WTC11 (cell line): Measurements from ENCODE around the gene CEP126. TPM values are rescaled to one million over a fixed set of nuclear protein-coding genes. Genes with fewer than 3 reads are reported as not detected.

ENCODE experiments used
- ATAC-seq: fragments of 200-7000 bp; cut with Tn5 transposase; 2 replicates; pipeline ENCODE4 v1.10.0; 2021; ENCODE audit warnings: mild to moderate bottlenecking, moderate library complexity
- CTCF ChIA-PET: fragments of 300-600 bp; sonication (Branson Sonifier 250); formaldehyde crosslinking; loops from one replicate; lab custom pipeline; 2021; ENCODE audit warnings: antibody characterized with exemption; lab: Charles Lee
- POLR2A ChIA-PET: fragments of 350-600 bp; sonication (Branson Sonifier 250); formaldehyde crosslinking; loops from one replicate; lab custom pipeline; 2021; ENCODE audit warnings: antibody characterized with exemption; lab: Charles Lee
- DNase-seq: peaks from one replicate; pipeline ENCODE4 v3.0.0; 2021; ENCODE audit warnings: low spot score
- H3K27ac Mint-ChIP-seq: 2 replicates; pipeline ENCODE4 v1.8.0; 2021; ENCODE audit warnings: mixed read lengths
- H3K27me3 Mint-ChIP-seq: 2 replicates; pipeline ENCODE4 v1.8.0; 2021; ENCODE audit warnings: low read depth, mild to moderate bottlenecking, moderate library complexity, mixed read lengths
- H3K36me3 Mint-ChIP-seq: 2 replicates; pipeline ENCODE4 v1.8.0; 2021; ENCODE audit warnings: mixed read lengths
- H3K4me1 Mint-ChIP-seq: 2 replicates; pipeline ENCODE4 v1.8.0; 2022; ENCODE audit warnings: mixed read lengths
- H3K4me3 Mint-ChIP-seq: 2 replicates; pipeline ENCODE4 v1.8.0; 2021; ENCODE audit warnings: mild to moderate bottlenecking, moderate library complexity, mixed read lengths
- H3K9me3 Mint-ChIP-seq: 2 replicates; pipeline ENCODE4 v1.8.0; 2021; ENCODE audit warnings: mixed read lengths
- ATF1 ChIP-seq: sonication (generic); formaldehyde crosslinking; IDR thresholded peaks from 2 replicates; pipeline ENCODE4 v1.8.1; 2023; ENCODE audit warnings: mild to moderate bottlenecking, moderate library complexity, missing genetic modification reagents
- ATF3 ChIP-seq: sonication (generic); formaldehyde crosslinking; conservative IDR thresholded peaks from 2 replicates; pipeline ENCODE4 v1.8.1; 2022; ENCODE audit warnings: mild to moderate bottlenecking, missing genetic modification reagents
- CDX4 ChIP-seq: fragments of 250-450 bp; sonication (Bioruptor Pico); IDR thresholded peaks from 2 replicates; pipeline ENCODE4 v1.9.0; 2021; ENCODE audit warnings: moderate library complexity, mild to moderate bottlenecking, inconsistent platforms, borderline replicate concordance
- ESRRA ChIP-seq: sonication (generic); formaldehyde crosslinking; IDR thresholded peaks from 2 replicates; pipeline ENCODE4 v1.8.1; 2022; ENCODE audit warnings: mild to moderate bottlenecking, missing genetic modification reagents, borderline replicate concordance
- GABPB1 ChIP-seq: sonication (generic); formaldehyde crosslinking; IDR thresholded peaks from 2 replicates; pipeline ENCODE4 v1.8.1; 2023; ENCODE audit warnings: mild to moderate bottlenecking, missing genetic modification reagents
- JUN ChIP-seq: sonication (generic); formaldehyde crosslinking; IDR thresholded peaks from 2 replicates; pipeline ENCODE4 v1.8.0; 2023; ENCODE audit warnings: mild to moderate bottlenecking, missing genetic modification reagents
- NFE2L1 ChIP-seq: sonication (generic); formaldehyde crosslinking; IDR thresholded peaks from 2 replicates; pipeline ENCODE4 v1.8.1; 2023; ENCODE audit warnings: missing genetic modification reagents
- NFYB ChIP-seq: sonication (generic); formaldehyde crosslinking; conservative IDR thresholded peaks from 2 replicates; pipeline ENCODE4 v1.8.0; 2022; ENCODE audit warnings: low read depth, missing genetic modification reagents
- RORB ChIP-seq: fragments of 250-450 bp; sonication (Bioruptor Pico); IDR thresholded peaks from 2 replicates; pipeline ENCODE4 v1.9.0; 2021; ENCODE audit warnings: mild to moderate bottlenecking
- TEAD1 ChIP-seq: sonication (generic); formaldehyde crosslinking; IDR thresholded peaks from 2 replicates; pipeline ENCODE4 v1.8.0; 2022; ENCODE audit warnings: mild to moderate bottlenecking, missing genetic modification reagents
- ZNF138 ChIP-seq: sonication (generic); formaldehyde crosslinking; conservative IDR thresholded peaks from 2 replicates; pipeline ENCODE4 v1.8.1; 2022; ENCODE audit warnings: mild to moderate bottlenecking, moderate library complexity, missing genetic modification reagents
- ZNF232 ChIP-seq: sonication (generic); formaldehyde crosslinking; IDR thresholded peaks from 2 replicates; pipeline ENCODE4 v1.8.0; 2022; ENCODE audit warnings: mild to moderate bottlenecking, missing genetic modification reagents
- ZNF263 ChIP-seq: sonication (generic); formaldehyde crosslinking; IDR thresholded peaks from 2 replicates; pipeline ENCODE4 v1.8.1; 2022; ENCODE audit warnings: low read depth, mild to moderate bottlenecking, moderate library complexity, missing genetic modification reagents
- ZNF317 ChIP-seq: sonication (generic); formaldehyde crosslinking; IDR thresholded peaks from 2 replicates; pipeline ENCODE4 v1.8.1; 2023; ENCODE audit warnings: low read depth, mild to moderate bottlenecking, moderate library complexity, missing genetic modification reagents, borderline replicate concordance
- ZNF396 ChIP-seq: fragments of 250-450 bp; sonication (Bioruptor Pico); IDR thresholded peaks from 2 replicates; pipeline ENCODE4 v1.8.0; 2021; ENCODE audit warnings: mild to moderate bottlenecking, moderate library complexity, borderline replicate concordance
- ZNF512 ChIP-seq: sonication (generic); formaldehyde crosslinking; IDR thresholded peaks from 2 replicates; pipeline ENCODE4 v1.8.1; 2022; ENCODE audit warnings: missing genetic modification reagents, borderline replicate concordance
- total RNA-seq: library from RNA; stranded (reverse); gene quantifications from 3 replicates; pipeline ENCODE4 v1.2.3, GENCODE V29; 2021
- TF ChIP-seq, protein P1 (sequence below): sonication (generic); formaldehyde crosslinking; conservative IDR thresholded peaks from 2 replicates; pipeline ENCODE4 v1.8.1; 2023; ENCODE audit warnings: mild to moderate bottlenecking, low read depth, missing genetic modification reagents, moderate library complexity
- TF ChIP-seq, protein P2 (sequence below): fragments of 250-450 bp; sonication (Bioruptor Pico); IDR thresholded peaks from 2 replicates; pipeline ENCODE4 v1.9.0; 2021; ENCODE audit warnings: mild to moderate bottlenecking, borderline replicate concordance
- TF ChIP-seq, protein P3 (sequence below): sonication (generic); formaldehyde crosslinking; IDR thresholded peaks from 2 replicates; pipeline ENCODE4 v1.8.1; 2023; ENCODE audit warnings: mild to moderate bottlenecking, missing genetic modification reagents
- TF ChIP-seq, protein P4 (sequence below): sonication (generic); formaldehyde crosslinking; IDR thresholded peaks from 2 replicates; pipeline ENCODE4 v1.8.0; 2022; ENCODE audit warnings: mild to moderate bottlenecking, missing genetic modification reagents
- TF ChIP-seq, protein P5 (sequence below): sonication (generic); formaldehyde crosslinking; IDR thresholded peaks from 2 replicates; pipeline ENCODE4 v1.8.1; 2023; ENCODE audit warnings: mild to moderate bottlenecking, missing genetic modification reagents

CEP126 gene
- total RNA-seq, 1 experiment from 2014 or later, result 2.4 TPM

GRCh38 chr11:101975734-101976133 lies 60.9 kb downstream of the CEP126 start:
- ATAC-seq, result no peak
- CTCF ChIA-PET, result no interaction called here
- POLR2A ChIA-PET, result no interaction called here
- Mint-ChIP-seq H3K36me3 (no peaks in the 10 kb centered on the region), H3K27ac (no peak overlapping the region), H3K9me3 (peaks cover 13% of the 10 kb centered on the region), H3K4me1 (no peaks in the 10 kb centered on the region), H3K4me3 (no peak overlapping the region), H3K27me3 (no peaks in the 10 kb centered on the region; the same call in 1 of the 2 replicates)
- no peak for DNase-seq
- TF ChIP-seq ATF1 (CRISPR knock-in tag) (no peak), TEAD1 (no peak), ESRRA (no peak), RORB (CRISPR knock-in tag) (no peak), NFE2L1 (CRISPR knock-in tag) (no peak), ZNF263 (CRISPR knock-in tag) (no peak)

DNA sequence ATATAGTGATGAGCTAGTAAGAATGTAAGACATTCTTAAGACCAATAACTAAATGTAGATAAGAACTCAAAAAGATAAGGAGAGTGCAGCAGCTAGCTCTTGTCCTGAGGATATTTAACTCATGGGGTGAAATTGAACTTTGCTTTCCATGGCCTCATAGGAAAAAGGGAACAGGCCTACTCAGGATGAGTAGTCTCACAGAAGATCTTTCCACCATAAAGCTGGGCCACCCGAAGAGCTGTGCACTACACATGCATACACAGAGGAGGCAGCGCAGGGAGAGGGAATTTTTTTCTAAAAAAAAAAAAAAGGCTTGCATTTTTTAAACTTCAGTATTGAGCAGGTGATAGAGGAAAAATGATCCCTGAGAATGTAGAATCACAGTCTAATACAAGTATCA lies 72.6 kb downstream of the CEP126 start:
- DNase-seq (no peak), ATAC-seq (no peak)
- H3K27ac Mint-ChIP-seq, result no peak overlapping the region
- no peaks in the 10 kb centered on the region for H3K4me1 Mint-ChIP-seq
- no peak overlapping the region for H3K4me3 Mint-ChIP-seq
- CTCF ChIA-PET, result no interaction called here
- TF ChIP-seq ZNF396, result no peak
- TF ChIP-seq ZNF232, result no peak
- TF ChIP-seq ZNF512 (CRISPR knock-in tag), result no peak
- TF ChIP-seq, protein P1, sequence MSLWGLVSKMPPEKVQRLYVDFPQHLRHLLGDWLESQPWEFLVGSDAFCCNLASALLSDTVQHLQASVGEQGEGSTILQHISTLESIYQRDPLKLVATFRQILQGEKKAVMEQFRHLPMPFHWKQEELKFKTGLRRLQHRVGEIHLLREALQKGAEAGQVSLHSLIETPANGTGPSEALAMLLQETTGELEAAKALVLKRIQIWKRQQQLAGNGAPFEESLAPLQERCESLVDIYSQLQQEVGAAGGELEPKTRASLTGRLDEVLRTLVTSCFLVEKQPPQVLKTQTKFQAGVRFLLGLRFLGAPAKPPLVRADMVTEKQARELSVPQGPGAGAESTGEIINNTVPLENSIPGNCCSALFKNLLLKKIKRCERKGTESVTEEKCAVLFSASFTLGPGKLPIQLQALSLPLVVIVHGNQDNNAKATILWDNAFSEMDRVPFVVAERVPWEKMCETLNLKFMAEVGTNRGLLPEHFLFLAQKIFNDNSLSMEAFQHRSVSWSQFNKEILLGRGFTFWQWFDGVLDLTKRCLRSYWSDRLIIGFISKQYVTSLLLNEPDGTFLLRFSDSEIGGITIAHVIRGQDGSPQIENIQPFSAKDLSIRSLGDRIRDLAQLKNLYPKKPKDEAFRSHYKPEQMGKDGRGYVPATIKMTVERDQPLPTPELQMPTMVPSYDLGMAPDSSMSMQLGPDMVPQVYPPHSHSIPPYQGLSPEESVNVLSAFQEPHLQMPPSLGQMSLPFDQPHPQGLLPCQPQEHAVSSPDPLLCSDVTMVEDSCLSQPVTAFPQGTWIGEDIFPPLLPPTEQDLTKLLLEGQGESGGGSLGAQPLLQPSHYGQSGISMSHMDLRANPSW (CRISPR knock-in tag), result no peak
- no peak for TF ChIP-seq GABPB1
- no peak for TF ChIP-seq ZNF138 (CRISPR knock-in tag)
- no peak for TF ChIP-seq CDX4 (CRISPR knock-in tag)
- TF ChIP-seq, protein P2, sequence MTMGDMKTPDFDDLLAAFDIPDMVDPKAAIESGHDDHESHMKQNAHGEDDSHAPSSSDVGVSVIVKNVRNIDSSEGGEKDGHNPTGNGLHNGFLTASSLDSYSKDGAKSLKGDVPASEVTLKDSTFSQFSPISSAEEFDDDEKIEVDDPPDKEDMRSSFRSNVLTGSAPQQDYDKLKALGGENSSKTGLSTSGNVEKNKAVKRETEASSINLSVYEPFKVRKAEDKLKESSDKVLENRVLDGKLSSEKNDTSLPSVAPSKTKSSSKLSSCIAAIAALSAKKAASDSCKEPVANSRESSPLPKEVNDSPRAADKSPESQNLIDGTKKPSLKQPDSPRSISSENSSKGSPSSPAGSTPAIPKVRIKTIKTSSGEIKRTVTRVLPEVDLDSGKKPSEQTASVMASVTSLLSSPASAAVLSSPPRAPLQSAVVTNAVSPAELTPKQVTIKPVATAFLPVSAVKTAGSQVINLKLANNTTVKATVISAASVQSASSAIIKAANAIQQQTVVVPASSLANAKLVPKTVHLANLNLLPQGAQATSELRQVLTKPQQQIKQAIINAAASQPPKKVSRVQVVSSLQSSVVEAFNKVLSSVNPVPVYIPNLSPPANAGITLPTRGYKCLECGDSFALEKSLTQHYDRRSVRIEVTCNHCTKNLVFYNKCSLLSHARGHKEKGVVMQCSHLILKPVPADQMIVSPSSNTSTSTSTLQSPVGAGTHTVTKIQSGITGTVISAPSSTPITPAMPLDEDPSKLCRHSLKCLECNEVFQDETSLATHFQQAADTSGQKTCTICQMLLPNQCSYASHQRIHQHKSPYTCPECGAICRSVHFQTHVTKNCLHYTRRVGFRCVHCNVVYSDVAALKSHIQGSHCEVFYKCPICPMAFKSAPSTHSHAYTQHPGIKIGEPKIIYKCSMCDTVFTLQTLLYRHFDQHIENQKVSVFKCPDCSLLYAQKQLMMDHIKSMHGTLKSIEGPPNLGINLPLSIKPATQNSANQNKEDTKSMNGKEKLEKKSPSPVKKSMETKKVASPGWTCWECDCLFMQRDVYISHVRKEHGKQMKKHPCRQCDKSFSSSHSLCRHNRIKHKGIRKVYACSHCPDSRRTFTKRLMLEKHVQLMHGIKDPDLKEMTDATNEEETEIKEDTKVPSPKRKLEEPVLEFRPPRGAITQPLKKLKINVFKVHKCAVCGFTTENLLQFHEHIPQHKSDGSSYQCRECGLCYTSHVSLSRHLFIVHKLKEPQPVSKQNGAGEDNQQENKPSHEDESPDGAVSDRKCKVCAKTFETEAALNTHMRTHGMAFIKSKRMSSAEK (CRISPR knock-in tag), result no peak
- TF ChIP-seq, protein P3, sequence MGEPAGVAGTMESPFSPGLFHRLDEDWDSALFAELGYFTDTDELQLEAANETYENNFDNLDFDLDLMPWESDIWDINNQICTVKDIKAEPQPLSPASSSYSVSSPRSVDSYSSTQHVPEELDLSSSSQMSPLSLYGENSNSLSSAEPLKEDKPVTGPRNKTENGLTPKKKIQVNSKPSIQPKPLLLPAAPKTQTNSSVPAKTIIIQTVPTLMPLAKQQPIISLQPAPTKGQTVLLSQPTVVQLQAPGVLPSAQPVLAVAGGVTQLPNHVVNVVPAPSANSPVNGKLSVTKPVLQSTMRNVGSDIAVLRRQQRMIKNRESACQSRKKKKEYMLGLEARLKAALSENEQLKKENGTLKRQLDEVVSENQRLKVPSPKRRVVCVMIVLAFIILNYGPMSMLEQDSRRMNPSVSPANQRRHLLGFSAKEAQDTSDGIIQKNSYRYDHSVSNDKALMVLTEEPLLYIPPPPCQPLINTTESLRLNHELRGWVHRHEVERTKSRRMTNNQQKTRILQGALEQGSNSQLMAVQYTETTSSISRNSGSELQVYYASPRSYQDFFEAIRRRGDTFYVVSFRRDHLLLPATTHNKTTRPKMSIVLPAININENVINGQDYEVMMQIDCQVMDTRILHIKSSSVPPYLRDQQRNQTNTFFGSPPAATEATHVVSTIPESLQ (CRISPR knock-in tag), result no peak
- no peak for TF ChIP-seq ATF3 (CRISPR knock-in tag)
- no peak for TF ChIP-seq JUN (CRISPR knock-in tag)
- no peak for TF ChIP-seq ZNF317 (CRISPR knock-in tag)
- TF ChIP-seq, protein P4, sequence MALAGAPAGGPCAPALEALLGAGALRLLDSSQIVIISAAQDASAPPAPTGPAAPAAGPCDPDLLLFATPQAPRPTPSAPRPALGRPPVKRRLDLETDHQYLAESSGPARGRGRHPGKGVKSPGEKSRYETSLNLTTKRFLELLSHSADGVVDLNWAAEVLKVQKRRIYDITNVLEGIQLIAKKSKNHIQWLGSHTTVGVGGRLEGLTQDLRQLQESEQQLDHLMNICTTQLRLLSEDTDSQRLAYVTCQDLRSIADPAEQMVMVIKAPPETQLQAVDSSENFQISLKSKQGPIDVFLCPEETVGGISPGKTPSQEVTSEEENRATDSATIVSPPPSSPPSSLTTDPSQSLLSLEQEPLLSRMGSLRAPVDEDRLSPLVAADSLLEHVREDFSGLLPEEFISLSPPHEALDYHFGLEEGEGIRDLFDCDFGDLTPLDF, result no peak
- TF ChIP-seq, protein P5, sequence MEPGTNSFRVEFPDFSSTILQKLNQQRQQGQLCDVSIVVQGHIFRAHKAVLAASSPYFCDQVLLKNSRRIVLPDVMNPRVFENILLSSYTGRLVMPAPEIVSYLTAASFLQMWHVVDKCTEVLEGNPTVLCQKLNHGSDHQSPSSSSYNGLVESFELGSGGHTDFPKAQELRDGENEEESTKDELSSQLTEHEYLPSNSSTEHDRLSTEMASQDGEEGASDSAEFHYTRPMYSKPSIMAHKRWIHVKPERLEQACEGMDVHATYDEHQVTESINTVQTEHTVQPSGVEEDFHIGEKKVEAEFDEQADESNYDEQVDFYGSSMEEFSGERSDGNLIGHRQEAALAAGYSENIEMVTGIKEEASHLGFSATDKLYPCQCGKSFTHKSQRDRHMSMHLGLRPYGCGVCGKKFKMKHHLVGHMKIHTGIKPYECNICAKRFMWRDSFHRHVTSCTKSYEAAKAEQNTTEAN (CRISPR knock-in tag), result no peak
- no peak for TF ChIP-seq NFYB (CRISPR knock-in tag)
- no peaks in the 10 kb centered on the region for H3K9me3 Mint-ChIP-seq
- no peaks in the 10 kb centered on the region for H3K36me3 Mint-ChIP-seq
- POLR2A ChIA-PET, result interaction anchor here (0.7 kb wide), 1 partner anchor 61 kb away, joined by 4 read pairs; no protein-coding TSS in a partner anchor
- no peaks in the 10 kb centered on the region for H3K27me3 Mint-ChIP-seq
